ENCODE results near the gene TSPAN11.
"Not testable (repeated sequence)": the region's sequence is repeated elsewhere in the genome, so short reads cannot be mapped to it uniquely, and the experiment has no call there.

The TSPAN11 gene

DNA sequence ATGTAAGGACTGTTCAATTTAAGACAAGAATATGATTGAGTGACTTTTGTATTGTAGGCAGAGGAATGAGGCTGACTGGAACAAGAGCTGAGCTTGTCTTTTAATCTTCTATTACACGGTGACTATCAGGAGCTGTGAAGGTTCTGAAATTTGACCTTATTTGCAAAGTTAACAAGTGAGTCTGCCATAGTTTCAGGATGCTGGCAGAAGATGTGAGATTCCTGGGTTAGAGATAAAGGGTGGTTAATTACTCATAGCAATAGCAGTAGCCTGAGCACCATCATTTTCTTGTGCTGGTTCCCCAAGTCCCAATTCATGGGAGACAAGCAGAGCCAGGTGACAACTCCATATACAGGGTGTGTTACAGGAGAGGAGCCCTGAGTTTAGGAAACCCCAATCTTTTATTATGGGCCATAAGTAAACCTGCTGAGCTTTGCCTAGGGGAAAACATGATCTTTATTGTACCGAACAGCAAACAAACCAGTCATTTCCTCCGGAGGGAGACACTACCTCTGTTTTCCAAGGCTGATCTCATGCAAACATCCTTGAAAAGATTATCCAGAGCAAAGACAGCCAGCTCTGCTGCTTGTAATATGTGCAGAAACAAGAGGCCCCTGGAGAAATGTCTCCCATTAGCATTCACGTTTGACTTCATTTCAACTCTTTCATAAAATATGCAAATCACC, 95.4 kb downstream of the TSPAN11 start:
- no peak for DNase-seq

DNA sequence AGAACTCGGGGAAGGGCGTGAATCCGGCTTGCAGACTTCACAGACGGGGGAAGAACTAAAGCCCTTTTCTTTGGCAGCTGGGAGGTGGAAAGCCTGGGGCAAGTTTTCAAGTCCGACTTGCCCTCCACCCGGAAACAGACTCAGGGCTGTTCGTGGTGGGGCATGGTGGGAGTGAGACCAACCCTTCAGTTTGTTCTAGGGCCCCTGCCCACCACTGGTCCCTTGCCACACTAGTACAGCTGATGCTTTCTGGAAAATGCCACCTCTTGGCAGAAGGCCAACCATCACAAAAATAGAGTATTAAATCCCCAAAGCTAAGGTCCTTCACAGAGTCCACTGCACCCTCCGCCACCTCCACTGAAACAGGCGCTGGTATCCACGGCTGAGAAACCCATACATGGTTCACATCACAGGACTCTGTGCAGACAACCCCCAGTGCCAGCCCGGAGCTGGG, 96.8 kb downstream of the TSPAN11 start:
- DNase-seq = no peak

GRCh38 chr12:31026202-31026601, 99.7 kb downstream of the TSPAN11 start:
- no peak for DNase-seq

DNA sequence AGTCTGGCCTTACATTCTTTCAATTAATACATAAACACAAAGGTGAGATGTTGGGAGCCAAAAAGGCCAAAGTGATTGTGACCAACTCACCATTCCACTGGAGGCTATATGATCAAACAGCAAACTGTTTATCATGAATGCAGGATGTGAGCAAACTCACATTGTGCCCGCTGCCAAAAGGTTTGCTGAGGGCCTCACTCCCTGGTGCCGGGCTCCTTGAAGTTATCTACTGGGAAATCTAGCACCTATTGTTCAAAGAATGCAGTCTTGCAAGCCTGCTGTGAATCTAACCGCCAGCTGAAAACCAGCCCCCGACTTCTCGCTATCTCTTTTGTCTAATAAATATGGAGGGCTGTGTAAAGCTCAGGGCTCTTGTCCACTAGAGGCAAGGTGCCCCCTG, 100.5 kb downstream of the TSPAN11 start:
- not testable (repeated sequence) for DNase-seq

DNA sequence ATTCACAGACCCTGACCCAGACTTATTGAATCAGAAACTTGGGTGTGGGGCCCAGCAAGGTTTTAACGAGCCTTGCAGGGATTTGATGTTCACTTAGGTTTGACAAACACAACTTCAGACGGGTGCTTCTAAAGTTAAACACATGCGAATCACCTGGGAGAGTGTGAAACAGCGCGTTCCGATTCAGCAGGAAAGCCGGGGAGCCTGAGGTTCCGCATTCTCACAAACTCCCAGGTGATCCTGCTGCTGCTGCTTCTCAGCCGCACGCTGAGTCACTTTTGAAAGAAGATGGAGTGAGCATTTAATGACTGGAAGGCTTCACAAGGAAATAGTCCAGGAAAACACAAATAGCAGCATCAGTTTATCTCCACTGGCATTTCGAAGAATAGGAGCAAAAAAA, 102.9 kb downstream of the TSPAN11 start:
- DNase-seq = no peak

DNA sequence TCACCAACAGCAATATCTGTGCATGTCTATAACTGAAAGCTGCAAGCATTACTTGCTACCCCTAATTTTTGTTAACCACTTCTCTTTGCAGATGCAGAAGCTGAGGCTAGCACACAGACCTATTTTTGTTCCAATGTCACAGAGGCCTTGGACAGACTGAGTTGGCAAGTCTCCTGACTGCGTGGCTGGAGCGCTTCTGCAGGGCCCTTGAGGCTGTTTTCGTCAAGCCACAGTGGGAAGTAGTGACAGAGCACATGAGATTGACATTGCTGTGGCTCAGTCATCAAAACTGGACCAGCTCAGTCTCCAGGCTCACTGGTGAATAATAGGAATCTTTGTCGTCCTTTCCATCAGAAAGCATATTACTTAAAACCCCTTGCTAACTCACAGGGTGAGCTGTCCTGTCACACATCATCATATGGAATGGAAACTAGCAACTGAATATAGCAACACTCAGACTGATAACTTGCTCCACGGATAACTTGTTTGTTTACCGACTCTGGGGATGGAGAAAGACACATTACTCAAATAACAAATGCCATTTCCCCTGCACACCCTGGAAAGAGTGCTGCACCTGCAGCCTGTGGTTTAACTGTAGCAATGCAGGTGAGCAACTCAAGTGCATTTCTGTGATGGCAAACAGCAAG, 103.5 kb downstream of the TSPAN11 start:
- no peak for DNase-seq

DNA sequence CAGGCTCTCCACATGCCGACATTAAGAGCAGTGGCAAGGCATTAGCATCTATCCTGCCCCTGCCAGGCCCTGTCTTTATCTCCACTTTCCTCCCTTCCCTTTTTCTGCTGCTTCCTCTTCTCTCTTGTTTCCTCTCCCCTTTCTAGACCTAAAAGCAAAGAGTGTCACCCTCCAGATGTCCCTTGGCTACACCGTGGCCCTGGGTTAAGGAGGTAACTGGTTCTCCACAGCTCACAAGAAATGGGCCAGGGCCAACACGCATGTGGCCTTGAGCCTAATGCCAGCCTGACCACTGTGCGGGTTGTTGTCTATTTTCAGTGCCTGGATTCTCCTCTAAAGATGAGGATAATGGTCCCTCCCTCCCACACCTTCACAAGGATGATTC, 105.4 kb downstream of the TSPAN11 start:
- DNase-seq = no peak

- no peak for DNase-seq
Observed at GRCh38 chr12:31033146-31033545, 106.6 kb downstream of the TSPAN11 start.

- no peak for DNase-seq
Observed at GRCh38 chr12:31033681-31034080, 107.1 kb downstream of the TSPAN11 start.

DNA sequence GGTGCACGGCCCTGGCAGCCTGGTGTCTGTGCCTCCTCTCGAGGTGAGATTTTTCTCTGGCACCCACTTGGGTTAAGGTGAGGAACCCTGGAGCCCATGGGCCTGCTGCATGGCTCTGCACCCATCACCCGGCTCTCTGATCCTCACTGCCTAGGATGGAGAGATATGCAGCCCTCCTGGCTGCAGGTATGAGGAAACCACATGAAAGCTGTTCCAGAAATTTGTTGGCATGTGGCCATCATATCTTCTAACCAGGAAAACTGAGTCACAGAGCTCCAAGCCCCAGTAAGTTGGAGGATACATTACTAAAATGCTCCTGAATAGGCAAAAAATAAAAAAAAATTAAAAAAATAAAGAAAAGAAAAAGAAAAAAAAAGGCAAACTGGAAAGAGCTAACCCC, 107.8 kb downstream of the TSPAN11 start:
- no peak for DNase-seq

DNA sequence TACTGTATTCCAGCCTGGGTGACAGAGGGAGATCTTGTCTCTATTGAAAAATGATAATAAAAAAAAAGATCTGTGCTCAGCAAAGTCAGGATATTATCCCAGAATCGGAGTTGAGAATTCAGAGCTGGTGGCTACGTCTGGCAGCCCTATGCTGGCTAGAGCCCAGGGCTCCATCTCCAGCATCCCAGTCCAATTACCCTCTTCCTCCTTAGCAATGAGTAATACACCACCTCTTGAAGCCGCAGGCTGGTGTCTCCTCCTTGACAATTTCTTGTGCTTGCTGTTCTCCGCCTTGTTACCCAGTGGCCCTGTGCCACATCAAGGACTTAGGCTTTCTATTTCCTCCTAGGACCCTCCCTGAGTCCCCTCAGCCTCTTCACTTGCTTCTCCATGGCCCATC, 108.7 kb downstream of the TSPAN11 start:
- DNase-seq = no peak

- no peak for DNase-seq
Observed at GRCh38 chr12:31035967-31036665, 109.6 kb downstream of the TSPAN11 start.

GRCh38 chr12:31037028-31037427, 110.5 kb downstream of the TSPAN11 start:
- DNase-seq = no peak

- DNase-seq = no peak
Observed at GRCh38 chr12:31037931-31038330, 111.4 kb downstream of the TSPAN11 start.

DNA sequence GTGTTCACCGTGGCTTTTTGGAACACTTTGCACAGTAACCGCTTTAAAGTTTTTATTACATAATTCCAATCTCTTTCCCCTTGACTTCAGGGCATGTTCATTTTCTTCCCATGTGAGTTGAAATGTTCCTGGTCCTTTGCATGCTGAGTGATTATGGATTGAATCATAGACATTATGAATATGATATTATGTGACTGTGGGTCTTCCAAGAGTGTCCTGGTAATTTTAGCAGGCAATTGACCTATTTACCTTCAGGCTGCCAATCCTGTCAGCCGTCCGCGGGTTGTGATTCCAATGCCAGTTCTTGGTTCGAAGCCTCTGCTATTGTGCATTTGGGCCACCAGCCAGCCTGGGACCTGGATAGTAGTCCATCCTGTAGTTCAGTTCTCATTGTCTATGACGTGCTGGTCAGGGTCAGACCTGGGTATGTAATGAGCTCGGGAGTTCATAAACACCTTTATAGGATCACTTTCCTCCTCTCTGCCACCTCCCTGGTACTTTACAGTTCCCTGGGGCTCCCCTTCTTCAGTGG, 114.6 kb downstream of the TSPAN11 start:
- DNase-seq = no peak

All from CD4-positive, alpha-beta T cell treated with Interleukin-4 for 4 hours (primary cell).